GM12865 (cell line): Measurements from ENCODE around the gene ART4.

Experiments
- DNase-seq: peaks from one replicate; pipeline ENCODE4 v3.0.0; 2010; ENCODE audit warnings: low read depth
- H3K4me3 ChIP-seq: 2 replicates; pipeline ENCODE4 v1.5.1; 2011; ENCODE audit warnings: mild to moderate bottlenecking, low read depth, low read length, control low read depth
- CTCF ChIP-seq: IDR thresholded peaks from 2 replicates; pipeline ENCODE4 v1.5.1; 2011; ENCODE audit warnings: low read length, control low read depth, low read depth, inconsistent platforms; ENCODE audit not compliant: insufficient read depth; ENCODE audit errors: missing control alignments

Gene ART4

GRCh38 chr12:14782756-14783155 is 60.6 kb downstream of the ART4 start:
- peak; percentile 32 for DNase-seq
- no peak for TF ChIP-seq CTCF
- H3K4me3 ChIP-seq = no peak overlapping the region

GRCh38 chr12:14781563-14781962 is 61.8 kb downstream of the ART4 start:
- no peak for DNase-seq
- no peak overlapping the region for H3K4me3 ChIP-seq
- TF ChIP-seq CTCF = no peak

- H3K4me3 ChIP-seq = no peak overlapping the region
- TF ChIP-seq CTCF = no peak
These were observed 62.5 kb downstream of the ART4 start for GRCh38 chr12:14780859-14781258.

GRCh38 chr12:14779834-14780233 is 63.5 kb downstream of the ART4 start:
- DNase-seq = no peak
- no peak for TF ChIP-seq CTCF
- H3K4me3 ChIP-seq = no peak overlapping the region

More at GRCh38 chr12:14780859-14781258, 62.5 kb downstream of the ART4 start:
- no peak for DNase-seq

- no peak overlapping the region for H3K4me3 ChIP-seq
- no peak for DNase-seq
- TF ChIP-seq CTCF = no peak
These were observed 66.1 kb downstream of the ART4 start for GRCh38 chr12:14777271-14777670.

GRCh38 chr12:14776236-14776961 is 66.9 kb downstream of the ART4 start:
- no peak overlapping the region for H3K4me3 ChIP-seq
- no peak for DNase-seq
- TF ChIP-seq CTCF = peak; percentile 21

GRCh38 chr12:14775636-14775980 is 67.7 kb downstream of the ART4 start:
- no peak for DNase-seq
- no peak for TF ChIP-seq CTCF
- peak overlapping the region; percentile 78 for H3K4me3 ChIP-seq
